Superior temporal gyrus (tissue), 1 donor: Measurements from ENCODE around the gene BDP1.
"Not testable (repeated sequence)": the region's sequence is repeated elsewhere in the genome, so short reads cannot be mapped to it uniquely, and the experiment has no call there.

Experiments
- DNase-seq: peaks from one replicate; pipeline ENCODE4 v3.0.0-alpha.2; 2016; ENCODE audit errors: extremely low spot score

Gene BDP1

DNA sequence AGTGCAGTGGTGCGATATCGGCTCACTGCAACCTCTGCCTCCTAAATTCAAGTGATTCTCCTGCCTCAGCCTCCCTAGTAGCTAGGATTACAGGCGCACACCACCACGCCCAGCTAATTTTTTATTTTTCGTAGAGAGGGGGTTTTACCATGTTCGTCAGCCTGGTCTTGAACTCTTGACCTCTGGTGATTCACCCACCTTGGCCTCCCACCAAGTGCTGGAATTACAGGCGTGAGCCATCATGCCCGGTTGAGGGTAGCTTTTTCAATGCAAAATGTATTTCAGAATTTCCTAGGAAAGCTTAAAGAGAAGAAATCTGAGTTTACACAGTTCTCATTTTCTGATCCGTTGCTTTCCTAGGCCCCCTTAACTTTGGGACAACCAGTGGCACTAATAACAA is 15.7 kb downstream of the BDP1 start:
- no peak for DNase-seq

DNA sequence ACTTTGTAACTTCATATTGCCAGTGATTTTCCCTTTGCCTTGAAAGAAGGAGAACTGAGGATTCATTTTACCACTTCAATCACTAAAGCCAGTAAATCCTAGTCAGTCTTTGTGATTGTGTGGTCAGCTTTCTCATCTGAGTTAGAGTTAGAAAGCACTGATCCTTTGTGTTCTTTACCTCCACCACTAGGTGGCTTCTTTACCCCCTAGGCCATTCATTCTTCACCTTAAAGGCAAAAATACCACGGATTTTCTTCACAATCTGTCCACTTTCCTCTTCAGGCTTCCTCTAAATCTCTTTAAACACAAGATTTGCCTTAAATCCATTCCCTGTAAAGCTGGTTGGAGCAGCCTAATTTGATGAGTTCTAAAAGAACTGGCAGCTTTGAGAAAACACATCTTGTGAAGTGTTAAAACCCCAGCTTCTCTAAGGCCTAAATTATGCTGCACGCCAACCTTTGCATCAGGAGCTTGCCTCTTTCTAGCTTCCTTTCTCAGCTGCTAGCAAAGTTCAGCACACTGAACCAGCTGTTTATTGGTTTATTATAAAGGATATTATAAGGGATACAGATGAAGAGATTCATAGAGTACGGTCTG is 20.4 kb downstream of the BDP1 start:
- peak; percentile 58 for DNase-seq

DNA sequence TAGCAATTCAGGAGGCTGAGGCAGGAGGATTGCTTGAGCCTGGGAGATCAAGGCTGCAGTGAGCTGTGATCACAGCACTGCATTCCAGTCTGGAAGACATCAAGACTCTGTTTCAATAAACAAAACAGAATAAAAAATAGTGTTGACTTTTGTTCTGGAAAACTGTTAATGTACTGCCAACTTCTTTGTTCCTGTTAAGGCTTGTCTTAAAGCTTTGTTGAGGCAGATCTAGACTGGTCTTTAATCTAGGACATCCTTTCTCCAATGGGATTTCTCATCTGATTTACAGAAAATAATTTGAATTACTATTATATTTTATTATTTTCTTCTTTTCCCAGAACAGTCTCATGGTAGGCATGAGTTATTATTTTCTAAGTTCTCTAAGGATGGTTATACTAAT is 26.0 kb downstream of the BDP1 start:
- DNase-seq = no peak

DNA sequence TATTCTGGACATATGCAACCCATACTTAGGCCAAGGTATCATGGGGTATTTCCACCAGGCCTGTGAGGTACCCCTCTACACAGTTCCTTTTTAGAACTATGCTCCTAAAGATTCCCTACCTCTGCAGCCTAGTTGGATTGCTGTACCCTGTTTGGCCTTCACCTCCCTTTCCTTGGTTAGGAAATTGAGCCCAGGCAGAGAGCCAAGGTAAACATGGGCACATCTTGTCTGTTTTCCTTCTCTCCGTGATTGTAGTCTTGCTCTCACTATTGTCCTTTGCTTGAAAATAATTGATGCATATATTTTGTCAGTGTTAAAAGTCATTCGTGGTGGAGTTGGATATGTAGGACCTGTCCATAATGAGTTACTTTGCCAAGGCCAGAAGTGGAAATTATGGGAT is 26.7 kb downstream of the BDP1 start:
- DNase-seq = no peak

DNA sequence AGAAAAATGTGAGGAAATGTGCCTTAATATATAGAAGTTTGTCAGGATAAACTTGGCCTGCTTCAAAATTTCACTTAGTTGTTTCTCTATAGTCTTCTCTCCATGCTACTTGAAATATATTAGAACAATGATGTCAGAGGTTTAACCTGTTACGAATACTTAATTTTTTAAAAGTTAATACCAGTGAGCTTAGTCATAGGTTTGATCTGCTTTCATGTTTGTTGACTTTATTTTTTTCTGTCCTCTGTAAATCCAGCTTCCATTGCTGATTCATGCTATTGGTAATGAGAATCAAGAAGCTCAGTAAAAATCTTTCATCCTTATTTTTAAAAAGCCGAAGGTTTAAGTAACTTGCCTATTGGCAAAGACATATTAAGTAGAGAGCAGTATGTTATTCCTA is 27.9 kb downstream of the BDP1 start:
- DNase-seq = no peak

DNA sequence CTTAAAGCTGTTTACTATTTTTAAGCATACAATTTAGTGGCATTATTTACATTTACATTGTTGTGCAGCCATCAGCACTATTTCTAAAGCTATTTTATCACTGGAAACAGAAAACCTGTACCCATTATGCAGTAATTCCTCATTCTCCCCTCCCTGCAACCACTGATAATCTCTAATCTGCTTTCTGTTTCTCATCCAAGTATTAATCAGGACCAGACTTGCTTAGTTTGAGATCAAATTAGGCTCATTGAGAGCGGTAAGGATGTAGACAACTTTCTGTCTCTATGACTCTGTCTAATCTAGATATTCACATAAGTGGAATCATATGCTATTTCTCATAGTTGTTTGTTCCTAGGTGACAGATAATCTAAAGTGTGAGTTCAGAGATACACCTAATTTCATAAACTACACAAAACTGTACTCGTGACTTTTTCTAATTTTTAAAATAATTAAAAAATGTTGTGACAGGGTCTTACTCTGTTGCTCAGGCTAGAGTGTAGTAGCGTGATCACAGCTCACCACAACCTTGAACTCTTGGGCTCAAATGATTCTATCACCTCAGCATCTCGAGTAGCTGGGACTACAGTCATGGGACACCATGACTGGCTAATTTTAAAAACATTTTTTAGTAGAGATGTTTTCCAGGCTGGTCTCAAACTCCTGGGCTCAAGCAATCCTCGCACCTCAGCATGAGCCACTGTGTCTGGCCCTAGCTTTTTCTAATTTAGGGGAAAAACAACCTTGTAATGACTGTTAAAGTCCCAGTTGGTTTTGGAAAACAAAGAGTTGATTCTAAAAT is 37.6 kb downstream of the BDP1 start:
- DNase-seq = no peak

DNA sequence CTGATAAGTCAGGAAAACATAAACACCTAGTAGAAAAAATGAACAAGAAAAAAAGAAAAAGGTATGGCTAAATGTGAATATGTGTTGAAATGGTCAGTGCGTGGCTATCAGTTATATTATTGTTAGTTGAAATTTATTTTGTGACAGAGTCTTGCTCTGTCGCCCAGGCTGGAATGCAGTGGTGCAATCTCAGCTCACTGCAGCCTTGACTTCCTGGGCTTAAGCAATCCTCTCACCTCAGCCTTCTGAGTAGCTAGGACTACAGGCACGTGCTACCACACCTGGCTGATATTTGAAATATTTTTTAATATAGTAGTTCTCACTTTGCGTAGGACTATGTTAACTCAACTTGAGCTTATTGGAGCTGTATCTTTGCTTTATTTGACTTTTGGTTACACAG is 38.8 kb downstream of the BDP1 start:
- DNase-seq = not testable (repeated sequence)

DNA sequence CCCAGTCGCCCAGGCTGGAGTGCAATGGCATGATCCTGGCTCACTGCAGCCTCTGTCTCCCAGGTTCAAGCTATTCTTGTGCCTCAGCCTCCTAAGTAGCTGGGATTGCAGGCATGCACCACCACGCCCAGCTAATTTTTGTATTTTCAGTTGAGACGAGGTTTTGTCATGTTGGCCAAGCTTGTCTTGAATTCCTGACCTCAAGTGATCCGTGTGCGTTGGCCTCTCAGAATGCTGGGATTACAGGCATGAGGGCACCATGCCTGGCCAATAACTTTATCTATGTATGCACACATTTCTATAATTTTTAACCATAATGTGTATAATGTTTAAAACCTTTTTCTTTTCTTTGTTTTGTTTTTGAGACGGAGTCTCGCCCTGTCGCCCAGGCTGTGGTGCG is 43.3 kb downstream of the BDP1 start:
- DNase-seq = not testable (repeated sequence)

DNA sequence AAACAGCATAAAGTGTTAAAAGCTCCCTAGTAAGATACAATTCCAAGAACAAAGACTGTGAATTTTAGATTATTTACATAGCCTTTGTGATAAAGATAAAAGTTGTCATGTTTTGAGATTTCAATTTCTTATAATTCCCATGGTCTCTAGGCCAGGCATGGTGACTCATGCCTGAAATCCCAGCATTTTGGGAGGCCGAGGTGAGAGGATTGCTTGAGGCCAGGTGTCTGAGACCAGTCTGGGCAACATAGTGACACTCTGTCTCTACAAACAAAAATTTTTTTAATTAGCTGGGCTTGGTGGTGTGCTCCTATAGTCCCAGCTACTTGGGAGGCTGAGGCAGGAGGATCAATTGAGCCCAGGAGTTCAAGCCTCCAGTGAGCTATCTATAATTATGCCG is 48.1 kb downstream of the BDP1 start:
- no peak for DNase-seq

DNA sequence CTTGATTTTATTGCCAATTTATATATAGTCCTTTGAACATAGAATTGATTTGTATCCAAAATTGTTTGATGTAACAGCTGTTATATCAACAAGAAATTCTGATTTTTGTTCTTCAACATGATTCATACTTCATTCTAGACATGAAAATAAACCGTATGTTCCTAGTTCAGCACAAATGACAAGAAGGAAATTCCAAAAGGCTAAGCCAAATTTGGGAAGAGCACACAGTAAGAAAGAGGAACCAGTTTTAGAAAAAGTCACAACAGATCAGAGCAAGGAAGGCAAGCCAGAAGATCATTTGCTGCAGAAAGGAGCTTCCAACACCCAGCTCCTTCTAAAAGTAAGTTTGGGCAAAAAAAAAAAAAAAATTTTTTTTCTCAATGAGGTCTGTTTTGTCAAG is 66.7 kb downstream of the BDP1 start:
- DNase-seq = no peak

DNA sequence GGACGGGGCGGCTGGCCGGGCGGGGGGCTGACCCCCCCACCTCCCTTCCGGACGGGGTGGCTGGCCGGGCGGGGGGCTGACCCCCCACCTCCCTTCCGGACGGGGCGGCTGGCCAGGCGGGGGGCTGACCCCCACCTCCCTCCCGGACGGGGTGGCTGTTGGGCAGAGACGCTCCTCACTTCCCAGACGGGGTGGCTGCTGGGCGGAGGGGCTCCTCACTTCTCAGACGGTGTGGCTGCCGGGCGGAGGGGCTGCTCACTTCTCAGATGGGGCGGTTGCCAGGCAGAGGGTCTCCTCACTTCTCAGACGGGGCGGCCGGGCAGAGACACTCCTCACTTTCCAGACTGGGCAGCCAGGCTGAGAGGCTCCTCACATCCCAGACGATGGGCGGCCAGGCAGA is 70.2 kb downstream of the BDP1 start:
- DNase-seq = not testable (repeated sequence)

DNA sequence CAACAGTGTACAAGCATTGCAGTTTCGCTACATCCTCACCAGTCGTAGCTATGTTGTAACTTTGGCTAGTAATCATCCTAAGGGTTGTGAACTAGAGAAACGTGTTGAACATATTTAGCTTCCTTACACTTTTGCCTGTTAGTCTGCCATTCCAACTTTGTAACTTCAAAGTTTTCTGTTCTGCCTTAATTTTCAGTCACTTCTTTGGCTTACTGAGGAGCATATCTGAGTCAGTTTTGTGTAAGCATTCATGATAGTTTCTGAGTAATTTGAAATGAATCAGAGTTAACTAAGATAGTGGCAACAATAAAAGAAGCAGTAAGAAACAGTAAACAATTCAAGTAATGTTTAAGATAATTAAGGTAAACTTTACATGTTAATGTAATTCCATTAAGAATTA is 72.8 kb downstream of the BDP1 start:
- DNase-seq = no peak

DNA sequence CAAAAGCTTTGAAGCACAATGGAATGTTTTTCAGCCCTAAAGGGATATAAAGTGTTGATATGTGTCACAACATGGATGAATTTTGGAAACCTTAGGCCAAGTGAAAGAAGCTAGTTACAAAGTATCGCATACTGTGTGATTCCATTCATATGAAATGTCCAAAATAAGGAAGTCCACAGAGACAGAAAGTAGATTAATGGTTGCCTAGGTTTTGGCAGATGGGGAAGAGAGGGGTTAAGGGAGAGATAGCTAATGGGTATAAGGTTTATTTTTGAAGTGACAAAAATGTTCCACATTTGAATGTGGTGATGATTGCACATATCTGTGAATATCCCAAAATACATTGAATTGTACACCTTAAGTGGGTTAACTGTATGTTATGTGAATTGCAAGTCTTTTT is 74.2 kb downstream of the BDP1 start:
- no peak for DNase-seq

DNA sequence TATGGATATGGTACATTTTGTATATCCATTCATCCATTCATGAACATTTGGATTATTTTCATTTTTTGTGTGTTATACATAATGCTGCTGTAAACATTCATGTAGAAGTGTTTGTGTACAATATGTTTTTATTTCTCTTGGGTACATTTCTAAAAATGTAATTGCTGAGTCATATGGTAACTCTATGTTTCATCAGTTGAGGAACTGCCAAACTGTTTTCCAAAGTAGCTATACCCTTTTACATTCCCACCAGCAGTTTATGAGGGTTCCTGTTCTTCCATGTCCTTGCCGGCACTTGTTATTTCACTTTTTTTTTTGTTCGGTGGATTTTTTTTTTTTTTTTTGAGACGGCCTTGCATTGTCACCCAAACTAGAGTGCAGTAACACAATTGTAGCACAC is 77.7 kb downstream of the BDP1 start:
- DNase-seq = no peak

DNA sequence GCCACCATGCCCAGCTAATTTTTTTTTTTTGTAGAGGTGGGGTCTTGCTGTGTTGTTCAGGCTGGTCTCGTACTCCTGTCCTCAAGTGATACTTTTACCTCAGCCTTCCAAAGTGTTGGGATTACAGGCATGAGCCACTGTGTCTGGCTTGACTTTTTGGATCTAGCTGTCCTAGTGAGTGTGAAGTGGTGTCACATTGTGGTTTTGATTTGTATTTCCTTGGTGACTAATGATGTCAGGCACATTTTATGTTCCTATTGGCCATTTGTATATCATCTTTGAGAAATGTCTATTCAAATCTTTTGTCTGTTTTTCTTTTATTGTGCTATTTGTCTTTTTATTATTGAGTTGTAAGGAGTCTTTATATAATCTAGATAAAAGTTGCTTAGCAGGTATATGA is 78.2 kb downstream of the BDP1 start:
- no peak for DNase-seq

DNA sequence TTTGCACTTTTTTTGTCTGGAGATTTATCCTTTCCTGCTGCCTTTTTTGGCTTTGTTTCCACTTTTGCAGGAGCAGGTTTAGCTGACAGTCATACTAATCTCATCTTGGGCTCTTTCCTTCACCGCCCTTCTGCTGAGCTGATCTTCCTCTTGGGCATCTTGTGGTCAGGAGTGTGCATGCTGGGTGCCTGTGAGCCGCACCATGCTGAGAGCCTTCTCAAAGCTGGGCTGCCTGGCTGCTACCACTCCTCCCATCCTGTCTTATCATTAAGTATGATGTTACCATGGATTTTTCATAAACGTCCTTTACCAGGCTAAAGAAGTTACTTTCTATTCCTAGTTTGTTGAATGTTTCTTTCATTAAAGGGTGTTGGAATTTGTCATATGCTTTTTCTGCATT is 82.2 kb downstream of the BDP1 start:
- DNase-seq = no peak

DNA sequence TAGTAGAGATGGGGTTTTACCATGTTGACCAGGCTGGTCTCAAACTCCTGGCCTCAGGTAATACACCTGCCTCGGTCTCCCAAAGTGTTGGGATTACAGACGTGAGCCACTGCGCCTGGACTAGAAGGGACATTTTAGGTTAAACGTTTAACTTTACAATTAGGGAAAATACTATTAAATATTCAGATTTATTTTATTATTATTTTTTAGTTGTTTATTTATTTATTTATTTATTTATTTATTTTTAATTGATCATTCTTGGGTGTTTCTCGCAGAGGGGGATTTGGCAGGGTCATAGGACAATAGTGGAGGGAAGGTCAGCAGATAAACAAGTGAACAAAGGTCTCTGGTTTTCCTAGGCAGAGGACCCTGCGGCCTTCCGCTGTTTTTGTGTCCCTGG is 95.4 kb downstream of the BDP1 start:
- DNase-seq = not testable (repeated sequence)

DNA sequence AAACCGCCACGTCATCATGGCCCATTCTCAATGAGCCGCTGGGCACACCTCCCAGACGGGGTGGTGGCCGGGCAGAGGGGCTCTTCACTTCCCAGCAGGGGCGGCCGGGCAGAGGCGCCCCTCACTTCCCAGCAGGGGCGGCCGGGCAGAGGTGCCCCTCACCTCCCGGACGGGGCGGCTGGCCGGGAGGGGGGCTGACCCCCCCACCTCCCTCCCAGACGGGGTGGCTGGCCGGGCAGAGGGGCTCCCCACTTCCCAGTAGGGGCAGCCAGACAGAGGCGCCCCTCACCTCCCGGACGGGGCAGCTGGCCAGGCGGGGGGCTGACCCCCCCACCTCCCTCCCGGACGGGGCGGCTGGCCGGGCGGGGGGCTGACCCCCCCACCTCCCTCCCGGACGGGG is 96.1 kb downstream of the BDP1 start:
- DNase-seq = not testable (repeated sequence)

DNA sequence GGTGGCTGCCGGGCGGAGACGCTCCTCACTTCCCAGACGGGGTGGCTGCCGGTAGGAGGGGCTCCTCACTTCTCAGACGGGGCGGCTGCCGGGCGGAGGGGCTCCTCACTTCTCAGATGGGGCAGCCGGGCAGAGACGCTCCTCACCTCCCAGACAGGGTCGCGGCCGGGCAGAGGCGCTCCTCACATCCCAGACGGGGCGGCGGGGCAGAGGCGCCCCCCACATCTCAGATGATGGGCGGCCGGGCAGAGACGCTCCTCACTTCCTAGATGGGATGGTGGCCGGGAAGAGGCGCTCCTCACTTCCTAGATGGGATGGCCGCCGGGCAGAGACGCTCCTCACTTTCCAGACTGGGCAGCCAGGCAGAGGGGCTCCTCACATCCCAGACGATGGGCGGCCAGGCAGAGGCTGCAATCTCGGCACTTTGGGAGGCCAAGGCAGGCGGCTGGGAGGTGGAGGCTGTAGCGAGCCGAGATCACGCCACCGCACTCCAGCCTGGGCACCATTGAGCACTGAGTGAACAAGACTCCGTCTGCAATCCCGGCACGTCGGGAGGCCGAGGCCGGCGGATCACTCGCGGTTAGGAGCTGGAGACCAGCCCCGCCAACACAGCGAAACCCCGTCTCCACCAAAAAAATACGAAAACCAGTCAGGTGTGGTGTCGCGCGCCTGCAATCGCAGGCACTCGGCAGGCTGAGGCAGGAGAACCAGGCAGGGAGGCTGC is 96.7 kb downstream of the BDP1 start:
- not testable (repeated sequence) for DNase-seq

DNA sequence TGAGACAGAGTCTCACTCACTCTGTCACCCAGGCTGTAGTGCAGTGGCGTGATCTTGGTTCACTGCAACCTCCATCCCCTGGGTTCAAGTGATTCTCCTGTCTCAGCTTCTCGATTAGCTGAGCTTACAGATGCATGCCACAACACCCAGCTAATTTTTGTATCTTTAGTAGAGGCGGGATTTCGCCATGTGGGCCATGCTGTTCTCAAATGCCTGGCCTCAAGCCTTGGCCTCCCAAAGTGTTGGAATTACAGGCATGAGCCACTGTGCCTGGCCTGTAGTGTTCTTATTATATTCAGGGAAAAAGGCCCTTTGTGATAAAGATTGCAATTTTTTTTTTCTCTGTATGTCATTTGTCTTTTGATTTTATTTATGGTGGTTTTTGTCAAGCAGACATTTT is 107.7 kb downstream of the BDP1 start:
- no peak for DNase-seq

DNA sequence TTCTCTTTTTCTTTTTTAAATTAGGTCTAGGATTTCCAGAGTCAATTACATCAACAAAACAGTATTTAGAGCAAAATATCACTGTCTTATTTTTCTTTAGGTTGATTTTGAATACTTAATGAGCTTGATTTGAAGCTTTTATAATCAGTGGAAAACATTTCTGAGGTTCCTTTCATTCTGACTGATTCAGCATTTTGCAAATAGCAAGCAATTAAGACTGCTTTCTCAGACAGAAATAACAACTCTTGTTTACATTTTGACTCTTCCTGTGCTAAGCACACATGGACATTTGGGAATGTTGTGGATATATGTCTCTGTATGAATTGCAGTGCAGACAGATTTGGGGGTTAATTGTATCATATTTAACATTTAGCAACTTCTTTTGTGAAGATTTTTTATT is 109.4 kb downstream of the BDP1 start:
- DNase-seq = peak; percentile 15

DNA sequence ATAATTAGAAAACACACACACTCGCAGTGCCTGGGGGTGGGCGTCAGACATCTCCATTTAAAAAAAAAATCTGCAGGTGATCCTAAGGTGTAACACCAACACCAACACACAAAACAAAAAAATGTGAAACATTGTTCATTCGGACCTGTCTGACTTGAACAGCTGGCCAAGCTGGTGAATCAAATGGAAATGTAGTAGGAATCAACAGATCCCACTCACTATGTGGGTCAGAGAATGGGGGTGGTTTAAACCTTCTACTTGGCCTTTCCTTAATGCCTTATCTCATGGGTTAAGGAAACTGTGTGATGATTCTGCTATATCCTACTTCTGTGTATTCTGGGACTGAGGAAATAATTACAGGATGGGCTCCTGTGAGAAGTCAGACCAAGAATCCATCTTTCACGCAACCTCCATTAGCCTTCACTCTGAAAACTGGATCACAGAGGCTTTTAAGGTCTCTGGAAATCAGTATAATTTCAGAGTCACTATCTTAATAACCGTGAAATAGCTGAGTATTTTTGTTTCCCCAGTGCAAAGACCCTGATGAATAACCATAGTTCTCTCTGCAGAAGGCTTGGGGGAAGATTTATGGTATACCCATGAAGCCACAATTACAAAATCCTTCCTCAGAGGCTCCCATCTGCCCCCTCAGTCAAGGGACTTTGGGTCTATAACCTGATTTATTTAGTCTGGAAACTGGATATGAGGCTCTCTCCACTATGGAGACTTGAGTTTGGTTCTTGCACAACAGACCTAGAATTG is 114.5 kb downstream of the BDP1 start:
- no peak for DNase-seq
